Activated naive CD4-positive, alpha-beta T cell treated with anti-CD3 and anti-CD28 coated beads, Interleukin-2, amount 10 ng/mL, durations not matched to agents 7 days and 5 days (primary cell): ENCODE results near the gene COX5B.
"Not testable (repeated sequence)": the region's sequence is repeated elsewhere in the genome, so short reads cannot be mapped to it uniquely, and the experiment has no call there.

Experiments used
- CTCF ChIA-PET: fragments of 350-600 bp; sonication (Branson Sonifier 250); formaldehyde crosslinking; loops from one replicate; lab custom pipeline; 2021; ENCODE audit warnings: antibody characterized with exemption; lab: Charles Lee
- DNase-seq: peaks from one replicate; pipeline ENCODE4 v3.0.0-alpha.2; 2020
- H3K27ac Mint-ChIP-seq: one replicate; pipeline ENCODE4 v1.8.0; 2021; ENCODE audit warnings: mild to moderate bottlenecking, moderate library complexity, mixed read lengths
- H3K27me3 Mint-ChIP-seq: one replicate; pipeline ENCODE4 v1.8.0; 2021; ENCODE audit warnings: mild to moderate bottlenecking, mixed read lengths
- H3K36me3 Mint-ChIP-seq: one replicate; pipeline ENCODE4 v1.8.0; 2021; ENCODE audit warnings: mixed read lengths
- H3K4me1 Mint-ChIP-seq: one replicate; pipeline ENCODE4 v1.8.0; 2021; ENCODE audit warnings: mixed read lengths
- H3K4me3 Mint-ChIP-seq: one replicate; pipeline ENCODE4 v1.8.0; 2021; ENCODE audit warnings: mild to moderate bottlenecking, moderate library complexity, mixed read lengths
- H3K9me3 Mint-ChIP-seq: one replicate; pipeline ENCODE4 v1.8.0; 2021; ENCODE audit warnings: mixed read lengths

The COX5B gene

GRCh38 chr2:97626049-97626430, 19.8 kb upstream of the COX5B start:
- H3K4me1 Mint-ChIP-seq, H3K9me3 Mint-ChIP-seq, H3K27ac Mint-ChIP-seq, CTCF ChIA-PET, H3K36me3 Mint-ChIP-seq, DNase-seq, H3K4me3 Mint-ChIP-seq: not testable (repeated sequence)
- H3K27me3 Mint-ChIP-seq: peaks cover 17% of the 10 kb centered on the region

GRCh38 chr2:97644023-97644717, 1.7 kb upstream of the COX5B start:
- Mint-ChIP-seq H3K27me3 (peaks cover 21% of the 10 kb centered on the region), H3K9me3 (no peaks in the 10 kb centered on the region), H3K36me3 (peaks cover 20% of the 10 kb centered on the region), H3K27ac (no peak overlapping the region), H3K4me3 (no peak overlapping the region), H3K4me1 (peaks cover 22% of the 10 kb centered on the region)
- CTCF ChIA-PET: interaction anchor here (1.2 to 1.8 kb wide), 3 partner anchors 51 to 54 kb away, joined by 3 to 7 read pairs (median 4); no protein-coding TSS in a partner anchor
- DNase-seq: no peak

- Mint-ChIP-seq H3K27me3 (peaks cover 14% of the 10 kb centered on the region), H3K9me3 (no peaks in the 10 kb centered on the region), H3K27ac (peak overlapping the region; percentile 94), H3K4me3 (peak overlapping the region; percentile 81), H3K4me1 (peaks cover 22% of the 10 kb centered on the region), H3K36me3 (peaks cover 26% of the 10 kb centered on the region)
- CTCF ChIA-PET: interaction anchor here (1.2 to 1.9 kb wide), 6 partner anchors 17 to 54 kb away, joined by 3 to 9 read pairs (median 6); partner anchors contain the start of gene ACTR1B
- DNase-seq: no peak
Measured at GRCh38 chr2:97645112-97645694, 659 bp upstream of the COX5B start.

- H3K9me3 Mint-ChIP-seq: no peaks in the 10 kb centered on the region
- H3K27ac Mint-ChIP-seq: peak overlapping the region; percentile 94
- no peak for DNase-seq
- peaks cover 4% of the 10 kb centered on the region for H3K27me3 Mint-ChIP-seq
- peaks cover 22% of the 10 kb centered on the region for H3K4me1 Mint-ChIP-seq
- CTCF ChIA-PET: interaction anchor here (1.5 to 2.2 kb wide), 3 partner anchors 12 to 17 kb away, joined by 5 to 9 read pairs (median 7); partner anchors contain the start of gene ACTR1B
- H3K4me3 Mint-ChIP-seq: peak overlapping the region; percentile 81
- peaks cover 30% of the 10 kb centered on the region for H3K36me3 Mint-ChIP-seq
Measured at GRCh38 chr2:97646977-97647376, 1.1 kb downstream of the COX5B start.

GRCh38 chr2:97651114-97651513, 5.3 kb downstream of the COX5B start:
- DNase-seq: no peak
- no peaks in the 10 kb centered on the region for H3K9me3 Mint-ChIP-seq
- H3K27ac Mint-ChIP-seq: no peak overlapping the region
- CTCF ChIA-PET: interaction anchor here (1.2 to 2.4 kb wide), 3 partner anchors 9 to 47 kb away, joined by 5 to 11 read pairs (median 6); no protein-coding TSS in a partner anchor
- H3K36me3 Mint-ChIP-seq: peaks cover 40% of the 10 kb centered on the region
- peaks cover 12% of the 10 kb centered on the region for H3K4me1 Mint-ChIP-seq
- no peaks in the 10 kb centered on the region for H3K27me3 Mint-ChIP-seq
- H3K4me3 Mint-ChIP-seq: no peak overlapping the region

GRCh38 chr2:97653473-97653872, 7.6 kb downstream of the COX5B start:
- no peak overlapping the region for H3K4me3 Mint-ChIP-seq
- H3K9me3 Mint-ChIP-seq: no peaks in the 10 kb centered on the region
- peaks cover 35% of the 10 kb centered on the region for H3K36me3 Mint-ChIP-seq
- H3K27ac Mint-ChIP-seq: no peak overlapping the region
- H3K4me1 Mint-ChIP-seq: peaks cover under 1% of the 10 kb centered on the region
- CTCF ChIA-PET: interaction anchor here (1.1 kb wide), 1 partner anchor 47 kb away, joined by 3 read pairs; no protein-coding TSS in a partner anchor
- H3K27me3 Mint-ChIP-seq: no peaks in the 10 kb centered on the region
- DNase-seq: no peak

GRCh38 chr2:97653874-97654273, 8.0 kb downstream of the COX5B start:
- H3K9me3 Mint-ChIP-seq: no peaks in the 10 kb centered on the region
- no peak for DNase-seq
- no peaks in the 10 kb centered on the region for H3K4me1 Mint-ChIP-seq
- H3K27ac Mint-ChIP-seq: no peak overlapping the region
- CTCF ChIA-PET: interaction anchor here (1.1 kb wide), 1 partner anchor 46 kb away, joined by 3 read pairs; no protein-coding TSS in a partner anchor
- no peaks in the 10 kb centered on the region for H3K27me3 Mint-ChIP-seq
- H3K4me3 Mint-ChIP-seq: no peak overlapping the region
- peaks cover 38% of the 10 kb centered on the region for H3K36me3 Mint-ChIP-seq

GRCh38 chr2:97654309-97654708, 8.4 kb downstream of the COX5B start:
- CTCF ChIA-PET: interaction anchor here (1.1 kb wide), 1 partner anchor 46 kb away, joined by 3 read pairs; no protein-coding TSS in a partner anchor
- H3K36me3 Mint-ChIP-seq: peaks cover 37% of the 10 kb centered on the region
- no peaks in the 10 kb centered on the region for H3K27me3 Mint-ChIP-seq
- H3K9me3 Mint-ChIP-seq: no peaks in the 10 kb centered on the region
- H3K4me3 Mint-ChIP-seq: no peak overlapping the region
- H3K4me1 Mint-ChIP-seq: no peaks in the 10 kb centered on the region
- DNase-seq: no peak
- no peak overlapping the region for H3K27ac Mint-ChIP-seq

- Mint-ChIP-seq H3K27me3 (no peaks in the 10 kb centered on the region), H3K9me3 (no peaks in the 10 kb centered on the region), H3K4me1 (no peaks in the 10 kb centered on the region), H3K36me3 (peaks cover 37% of the 10 kb centered on the region), H3K4me3 (no peak overlapping the region), H3K27ac (peak overlapping the region; percentile 15)
- DNase-seq: no peak
- CTCF ChIA-PET: interaction anchor here (1.1 kb wide), 1 partner anchor 45 kb away, joined by 3 read pairs; no protein-coding TSS in a partner anchor
Measured at GRCh38 chr2:97654791-97655190, 8.9 kb downstream of the COX5B start.

GRCh38 chr2:97656129-97656755, 10.4 kb downstream of the COX5B start:
- Mint-ChIP-seq H3K27ac (no peak overlapping the region), H3K4me3 (no peak overlapping the region), H3K4me1 (peaks cover 9% of the 10 kb centered on the region), H3K27me3 (no peaks in the 10 kb centered on the region), H3K9me3 (no peaks in the 10 kb centered on the region), H3K36me3 (peaks cover 38% of the 10 kb centered on the region)
- CTCF ChIA-PET: no interaction called here
- no peak for DNase-seq

- peaks cover 17% of the 10 kb centered on the region for H3K4me1 Mint-ChIP-seq
Measured at GRCh38 chr2:97656905-97657587, 11.2 kb downstream of the COX5B start.

GRCh38 chr2:97657986-97658690, 12.3 kb downstream of the COX5B start:
- CTCF ChIA-PET: interaction anchor here (1.9 kb wide), 1 partner anchor 11 kb away, joined by 7 read pairs; no protein-coding TSS in a partner anchor
- no peak overlapping the region for H3K4me3 Mint-ChIP-seq

More at GRCh38 chr2:97656905-97657587, 11.2 kb downstream of the COX5B start:
- Mint-ChIP-seq H3K4me3 (no peak overlapping the region), H3K36me3 (peaks cover 42% of the 10 kb centered on the region), H3K27me3 (no peaks in the 10 kb centered on the region), H3K27ac (no peak overlapping the region), H3K9me3 (no peaks in the 10 kb centered on the region)
- no peak for DNase-seq
- CTCF ChIA-PET: no interaction called here

GRCh38 chr2:97658691-97659157, 12.9 kb downstream of the COX5B start:
- Mint-ChIP-seq H3K27me3 (no peaks in the 10 kb centered on the region), H3K27ac (no peak overlapping the region), H3K36me3 (peaks cover 40% of the 10 kb centered on the region), H3K9me3 (no peaks in the 10 kb centered on the region), H3K4me3 (no peak overlapping the region), H3K4me1 (peaks cover 27% of the 10 kb centered on the region)
- CTCF ChIA-PET: interaction anchor here (1.9 kb wide), 1 partner anchor 12 kb away, joined by 7 read pairs; no protein-coding TSS in a partner anchor
- no peak for DNase-seq

More at GRCh38 chr2:97657986-97658690, 12.3 kb downstream of the COX5B start:
- no peak for DNase-seq
- Mint-ChIP-seq H3K27ac (no peak overlapping the region), H3K36me3 (peaks cover 42% of the 10 kb centered on the region), H3K27me3 (no peaks in the 10 kb centered on the region), H3K4me1 (peaks cover 27% of the 10 kb centered on the region), H3K9me3 (no peaks in the 10 kb centered on the region)
